Dendritic cell treated with granulocyte-macrophage colony-stimulating factor and Interleukin-4, amounts not matched to agents 40 ng/mL and 50 ng/mL, for 4 days (primary cell): ENCODE results near the gene VWA3B.

Experiments
- H3K27ac Mint-ChIP-seq: one replicate; pipeline ENCODE4 v1.8.0; 2022; ENCODE audit warnings: mild to moderate bottlenecking, mixed read lengths
- H3K27me3 Mint-ChIP-seq: one replicate; pipeline ENCODE4 v1.8.0; 2022; ENCODE audit warnings: mild to moderate bottlenecking, mixed read lengths
- H3K36me3 Mint-ChIP-seq: one replicate; pipeline ENCODE4 v1.8.0; 2022; ENCODE audit warnings: low read depth, mixed read lengths
- H3K4me1 Mint-ChIP-seq: one replicate; pipeline ENCODE4 v1.8.0; 2022; ENCODE audit warnings: low read depth, mixed read lengths
- H3K4me3 Mint-ChIP-seq: one replicate; pipeline ENCODE4 v1.8.0; 2022; ENCODE audit warnings: mild to moderate bottlenecking, moderate library complexity, mixed read lengths
- H3K9me3 Mint-ChIP-seq: one replicate; pipeline ENCODE4 v1.8.0; 2022; ENCODE audit warnings: mixed read lengths
- intact Hi-C: fragments of 100-400 bp; cut with micrococcal nuclease; formaldehyde crosslinking; loops from one replicate; pipeline ENCODE4 v1.15.0; 2022

The VWA3B gene

DNA sequence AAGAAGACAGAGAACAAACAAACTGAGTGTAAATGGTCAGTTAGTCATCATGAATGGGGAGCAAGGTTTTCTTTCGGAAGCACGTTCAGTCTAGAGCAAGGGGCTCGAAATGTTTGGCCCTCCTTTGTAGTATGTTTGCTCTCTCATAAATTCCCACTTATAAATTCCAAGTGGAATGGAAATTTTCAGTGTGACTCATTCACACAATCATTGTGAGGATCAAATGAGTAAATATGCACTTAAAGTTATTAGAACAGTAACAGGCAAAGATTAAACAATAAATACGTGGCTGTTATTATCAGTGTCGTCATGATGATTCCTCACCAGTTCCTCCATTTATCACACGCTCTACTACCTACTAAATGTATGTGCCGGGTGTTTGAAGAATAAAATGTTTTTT is 269.8 kb downstream of the VWA3B start:
- Mint-ChIP-seq H3K27ac (no peak overlapping the region), H3K36me3 (no peaks in the 10 kb centered on the region), H3K27me3 (peaks cover 32% of the 10 kb centered on the region), H3K4me1 (no peaks in the 10 kb centered on the region), H3K4me3 (no peak overlapping the region), H3K9me3 (no peaks in the 10 kb centered on the region)
- intact Hi-C loops = no loop called here

DNA sequence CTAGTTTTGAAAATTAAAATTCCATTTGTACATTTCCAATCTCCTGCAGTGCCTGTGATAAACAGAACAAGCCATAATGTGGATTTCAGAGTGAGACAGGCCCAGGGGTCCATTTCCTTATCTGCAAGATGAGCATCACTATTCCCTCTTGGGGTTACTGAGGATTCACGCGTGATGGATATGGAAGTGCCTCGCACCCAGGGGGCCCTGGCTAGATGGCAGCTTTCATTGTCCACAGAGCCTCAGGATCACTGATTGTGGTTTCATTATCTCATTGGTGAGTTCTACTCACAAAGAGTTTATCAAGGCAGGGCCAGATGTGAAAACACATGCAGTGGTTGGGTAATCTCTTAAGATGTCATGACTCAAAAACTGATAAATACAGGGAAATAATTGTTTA is 270.9 kb downstream of the VWA3B start:
- Mint-ChIP-seq H3K27me3 (peaks cover 27% of the 10 kb centered on the region), H3K9me3 (no peaks in the 10 kb centered on the region), H3K4me1 (no peaks in the 10 kb centered on the region), H3K27ac (no peak overlapping the region), H3K36me3 (no peaks in the 10 kb centered on the region), H3K4me3 (no peak overlapping the region)
- intact Hi-C loops = no loop called here

DNA sequence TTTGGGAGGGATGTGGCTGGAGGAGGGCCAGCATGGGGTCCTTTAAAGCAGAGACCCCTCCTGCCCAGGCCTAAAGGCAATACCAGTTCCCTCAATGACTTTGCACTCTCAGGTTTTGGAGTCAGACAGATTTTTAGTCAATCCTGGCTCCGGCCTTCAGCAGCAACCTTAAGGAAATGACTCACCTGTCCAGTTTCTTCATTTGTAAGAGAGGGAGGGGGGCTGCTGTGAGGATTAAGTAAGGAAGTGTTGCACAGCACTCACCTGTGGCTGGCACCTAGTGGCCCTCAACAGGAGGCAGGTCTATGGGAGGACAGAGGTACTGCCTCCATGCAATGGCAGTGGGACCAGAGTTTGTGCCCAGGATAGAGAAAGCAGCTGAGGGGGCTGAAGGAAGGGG is 273.0 kb downstream of the VWA3B start:
- H3K27me3 Mint-ChIP-seq = peaks cover 33% of the 10 kb centered on the region
- intact Hi-C loops = no loop called here

More for the DNA sequence above, 273.0 kb downstream of the VWA3B start:
- no peak overlapping the region for H3K27ac Mint-ChIP-seq
- no peaks in the 10 kb centered on the region for H3K36me3 Mint-ChIP-seq
- no peak overlapping the region for H3K4me3 Mint-ChIP-seq
- no peaks in the 10 kb centered on the region for H3K9me3 Mint-ChIP-seq
- H3K4me1 Mint-ChIP-seq = no peaks in the 10 kb centered on the region
